Heart left ventricle (tissue), 16 donors: Measurements from ENCODE around the gene CCDC170. TPM values are rescaled to one million over a fixed set of nuclear protein-coding genes. Genes with fewer than 3 reads are reported as not detected.
"Not testable (repeated sequence)": the region's sequence is repeated elsewhere in the genome, so short reads cannot be mapped to it uniquely, and the experiment has no call there.

ENCODE experiments used
- ATAC-seq, 4 donors: fragments of 200-7000 bp; cut with Tn5 transposase; one replicate each; pipeline ENCODE4 v1.9.1; 2020 to 2022; ENCODE audit warnings: moderate library complexity in 4 of 4, mild to moderate bottlenecking in 3 of 4, moderate number of reproducible peaks in 1 of 4
- DNase-seq, 5 donors: peaks; one replicate each; pipeline ENCODE4 v3.0.0-alpha.2; 2020
- H3K27ac ChIP-seq, 12 donors: fragments of 200-600 bp; sonication (generic) in 4 of 12; one replicate each; pipeline versions ENCODE4 v1.5.0 to v1.8.0; 2016 to 2022; ENCODE audit warnings: mild to moderate bottlenecking in 2 of 12
- H3K27me3 ChIP-seq, 9 donors: fragments of 200-600 bp; sonication (generic) in 2 of 9; one replicate each; pipeline versions ENCODE4 v1.5.1 to v1.8.0; 2016 to 2022; ENCODE audit warnings: mild to moderate bottlenecking in 3 of 9
- H3K36me3 ChIP-seq, 9 donors: fragments of 200-600 bp; sonication (generic) in 2 of 9; one replicate each; pipeline versions ENCODE4 v1.5.0 to v1.8.0; 2018 to 2022; ENCODE audit warnings: mild to moderate bottlenecking in 2 of 9
- H3K4me1 ChIP-seq, 12 donors: fragments of 200-600 bp; sonication (generic) in 4 of 12; one replicate each; pipeline versions ENCODE4 v1.5.0 to v1.8.0; 2016 to 2022; ENCODE audit warnings: mild to moderate bottlenecking in 3 of 12
- H3K4me3 ChIP-seq, 12 donors: fragments of 200-600 bp; sonication (generic) in 4 of 12; one replicate each; pipeline versions ENCODE4 v1.5.0 to v1.8.0; 2017 to 2022; ENCODE audit warnings: mild to moderate bottlenecking in 9 of 12, moderate library complexity in 4 of 12
- H3K9me3 ChIP-seq, 12 donors: fragments of 200-600 bp; sonication (generic) in 4 of 12; one replicate each; pipeline versions ENCODE4 v1.5.0 to v1.8.0; 2016 to 2022; ENCODE audit warnings: mild to moderate bottlenecking in 1 of 12
- CTCF ChIP-seq, 12 donors: fragments of 200-600 bp; sonication (generic) in 4 of 12; IDR thresholded peaks; one replicate each; pipeline versions ENCODE4 v1.5.0 to v1.8.0; 2018 to 2022; ENCODE audit warnings: antibody characterized with exemption in 12 of 12, mild to moderate bottlenecking in 5 of 12
- POLR2A ChIP-seq, 2 donors: fragments of 450-650 bp; IDR thresholded peaks; one replicate each; pipeline ENCODE4 v1.6.1; 2017; ENCODE audit warnings: antibody characterized with exemption in 2 of 2, mild to moderate bottlenecking in 2 of 2, moderate library complexity in 2 of 2
- WGBS, 4 donors: extraction: QIAGEN DNeasy Blood & Tissue Kit in 2 of 4; methylation state at CpG; one replicate each; pipeline versions ENCODE4 v1.1.5 to v1.1.7; 2013 to 2018; 5-methylcytosine and 5-hydroxymethylcytosine counted together
- intact Hi-C, 10 donors: fragments of 100-400 bp; cut with DNase I; formaldehyde crosslinking; loops; one replicate each; pipeline versions ENCODE4 v1.11.1 to v1.14.2; 2022
- polyA plus RNA-seq, 2 donors: library from polyadenylated mRNA; stranded (reverse); fragments of 200-250 nt; gene quantifications; one replicate each; pipeline ENCODE4 v1.2.3, GENCODE V29; 2013
- total RNA-seq, 9 donors: library from RNA; depleted of rRNA in 2 of 9; stranded (reverse); fragments of >200 nt in 2 of 9; fragmentation: NEBNext Ultra II Directional in 3 of 9; extraction: Animal tissue kit (Norgen Biotek cat#: 25700) in 3 of 9; gene quantifications; one replicate each; pipeline versions ENCODE4 v1.1.0 to v1.2.4, GENCODE V29; 2016 to 2023
- donor health status: ischemic (EF 13 %, LVEDD 7.1; RV severe dilation, severe dysfunction).
- donor health status: healthy with polysubstance abuse.
- donor health status: DM: no; HTN: yes; CAD: no.
- donor health status: DM: no; HTN: no; CAD: no.
- donor health status: ischemic (EF 25% LVEDD 6.9; RV normal size, moderate dysfunction).
- donor health status: ischemic (EF 25% LVEDD 5.7; RV mildly dilated, moderate dysfunction).
- donor health status: healthy.
- donor health status: DM: yes; HTN: yes; CAD: no.
- donor health status: ischemic (EF 35%, LVEDD 5.7; RV mildly dilated, moderate dysfunction).
- donor health status: nonischemic (EF 11% LVEDD 7.7; RV severe dilation, severe dysfunction).
- donor health status: DM: yes; HTN: yes; CAD: no.
- donor health status: PGD.
- donor health status: ischemic (EF 29% LVEDD 5.4; RV normal size, mild dysfunction).
- donor health status: nonischemic (EF 23%, LVEDD 6.1; RV moderate dilation, normal function).

Gene CCDC170
- total and polyA plus RNA-seq, 11 donors: 0.07 to 4.4 (median 0.31) TPM

GRCh38 chr6:151536188-151536479, 42.3 kb downstream of the CCDC170 start:
- ATAC-seq (no peak), DNase-seq (no peak)
- Histone ChIP-seq H3K4me3 (no peak overlapping the region), H3K4me1 (peaks cover 0 to 4% (median 0%) of the 10 kb centered on the region in 12 donors), H3K27ac (no peak overlapping the region), H3K27me3 (no peaks in the 10 kb centered on the region), H3K36me3 (no peaks in the 10 kb centered on the region), H3K9me3 (peaks cover 0 to 18% (median 7%) of the 10 kb centered on the region in 12 donors)
- no peak for TF ChIP-seq POLR2A (IDR thresholded peaks at IDR 0.05)
- intact Hi-C loops: no loop called here
- 85 to 91% (median 90%) methylated on average over 10 of the region's 10 CpGs for WGBS, 4 donors

- intact Hi-C loops: no loop called here
- ATAC-seq (no peak), DNase-seq (no peak)
- Histone ChIP-seq H3K27me3 (no peaks in the 10 kb centered on the region), H3K4me1 (peaks cover 0 to 4% (median 0%) of the 10 kb centered on the region in 12 donors), H3K4me3 (no peak overlapping the region), H3K9me3 (peaks cover 0 to 18% (median 7%) of the 10 kb centered on the region in 12 donors), H3K36me3 (no peaks in the 10 kb centered on the region), H3K27ac (no peak overlapping the region)
- TF ChIP-seq CTCF (IDR thresholded peaks at IDR 0.05) (no peak), POLR2A (IDR thresholded peaks at IDR 0.05) (no peak)
Observed at GRCh38 chr6:151537556-151537955, 43.7 kb downstream of the CCDC170 start.

- H3K27me3 ChIP-seq: no peaks in the 10 kb centered on the region
- no peak overlapping the region for H3K4me3 ChIP-seq
- no peaks in the 10 kb centered on the region for H3K36me3 ChIP-seq
- peaks cover 0 to 4% (median 0%) of the 10 kb centered on the region in 12 donors for H3K4me1 ChIP-seq
- WGBS, 4 donors: 15 to 30% (median 21%) methylated on average over 1 of the region's 1 CpG
- TF ChIP-seq CTCF (IDR thresholded peaks at IDR 0.05): no peak
- no peak for TF ChIP-seq POLR2A (IDR thresholded peaks at IDR 0.05)
- intact Hi-C loops: no loop called here
- no peak overlapping the region for H3K27ac ChIP-seq
- DNase-seq (no peak), ATAC-seq (no peak)
- peaks cover 0 to 18% (median 7%) of the 10 kb centered on the region in 12 donors for H3K9me3 ChIP-seq
Observed at GRCh38 chr6:151539506-151540268, 45.9 kb downstream of the CCDC170 start.

GRCh38 chr6:151544453-151544852, 50.6 kb downstream of the CCDC170 start:
- H3K9me3 ChIP-seq: peaks cover 0 to 16% (median 6%) of the 10 kb centered on the region in 12 donors
- no peaks in the 10 kb centered on the region for H3K4me1 ChIP-seq
- no peaks in the 10 kb centered on the region for H3K27me3 ChIP-seq
- no peak overlapping the region for H3K4me3 ChIP-seq
- H3K36me3 ChIP-seq: no peaks in the 10 kb centered on the region
- H3K27ac ChIP-seq: no peak overlapping the region
- no peak for ATAC-seq
- no peak for TF ChIP-seq POLR2A (IDR thresholded peaks at IDR 0.05)
- DNase-seq: no peak
- 70 to 76% (median 74%) methylated on average over 1 of the region's 1 CpG for whole genome bisulfite sequencing, 4 donors
- intact Hi-C loops: no loop called here

GRCh38 chr6:151544884-151545283, 51.1 kb downstream of the CCDC170 start:
- DNase-seq, intact Hi-C loops, H3K27me3 ChIP-seq, H3K4me3 ChIP-seq, H3K36me3 ChIP-seq, ATAC-seq, H3K4me1 ChIP-seq, H3K27ac ChIP-seq: not testable (repeated sequence)
- WGBS, 4 donors: 91 to 94% (median 92%) methylated on average over 6 of the region's 6 CpGs
- H3K9me3 ChIP-seq: peaks cover 0 to 12% (median 2%) of the 10 kb centered on the region in 12 donors
